GM21526 (cell line): ENCODE data around the gene C2CD3.
"Not testable (repeated sequence)": the region's sequence is repeated elsewhere in the genome, so short reads cannot be mapped to it uniquely, and the experiment has no call there.

ENCODE experiments used
- ATAC-seq: cut with Tn5 transposase; IDR thresholded peaks from one replicate; pipeline ENCODE4 v1.9.1; 2021; ENCODE audit warnings: moderate library complexity; ENCODE audit not compliant: unreplicated experiment, low FRiP score

C2CD3 gene

DNA sequence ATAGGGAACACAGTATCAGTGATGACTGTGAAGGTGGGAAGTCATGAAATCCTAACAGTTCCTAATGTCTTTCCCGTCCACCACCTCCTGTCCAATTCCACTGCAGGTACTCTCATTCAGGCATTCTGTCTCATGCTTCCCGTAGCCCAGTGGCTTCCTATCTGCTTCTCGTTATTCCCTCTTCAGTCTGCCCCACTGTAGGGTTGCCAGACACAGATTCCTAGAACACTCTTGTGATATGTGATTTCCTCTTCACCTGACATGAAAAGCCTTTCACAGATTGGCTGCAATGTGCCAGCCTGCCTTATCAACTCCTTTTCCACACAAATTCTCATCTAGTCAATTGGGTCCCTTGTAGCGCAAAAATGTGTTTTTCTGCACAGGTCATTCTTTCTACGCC, 49.0 kb downstream of the C2CD3 start:
- no peak for ATAC-seq

DNA sequence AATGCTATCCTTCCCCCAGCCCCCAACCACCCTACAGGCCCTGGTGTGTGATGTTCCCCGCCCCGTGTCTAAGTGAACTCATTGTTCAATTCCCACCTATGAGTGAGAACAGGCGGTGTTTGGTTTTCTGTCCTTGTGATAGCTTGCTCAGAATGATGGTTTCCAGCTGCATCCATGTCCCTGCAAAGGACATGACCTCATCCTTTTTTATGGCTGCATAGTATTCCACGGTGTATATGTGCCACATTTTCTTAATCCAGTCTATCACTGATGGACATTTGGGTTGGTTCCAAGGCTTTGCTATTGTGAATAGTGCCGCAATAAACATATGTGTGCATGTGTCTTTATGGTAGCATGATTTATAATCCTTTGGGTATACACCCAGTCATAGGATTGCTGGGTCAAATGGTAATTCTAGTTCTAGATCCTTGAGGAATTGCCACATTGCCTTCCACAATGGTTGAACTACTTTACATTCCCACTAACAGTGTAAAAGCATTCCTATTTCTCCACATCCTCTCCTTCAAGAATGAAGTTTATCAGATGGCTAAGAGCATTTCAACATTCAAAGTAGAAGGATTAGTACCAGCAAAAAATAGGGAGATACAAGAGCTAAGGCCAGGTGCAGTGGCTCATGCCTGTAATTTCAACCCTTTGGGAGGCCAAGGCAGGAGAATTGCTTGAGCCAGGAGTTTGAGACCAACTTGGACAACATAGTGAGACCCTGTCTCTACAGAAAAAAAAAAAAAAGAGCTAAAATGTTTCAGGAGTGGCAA, 50.4 kb downstream of the C2CD3 start:
- not testable (repeated sequence) for ATAC-seq

DNA sequence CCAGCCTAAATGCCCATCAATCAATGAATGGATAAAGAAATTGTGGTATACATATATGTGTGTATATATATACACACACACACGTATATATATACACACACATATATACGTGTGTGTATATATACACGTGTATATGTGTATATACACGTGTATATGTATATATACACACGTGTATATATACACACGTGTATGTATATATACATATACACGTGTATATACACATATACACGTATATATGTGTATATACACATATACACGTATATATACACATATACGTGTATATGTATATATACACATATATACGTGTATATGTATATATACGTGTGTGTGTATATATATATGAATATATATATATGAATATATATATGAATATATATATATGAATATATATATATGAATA, 54.1 kb downstream of the C2CD3 start:
- no peak for ATAC-seq

DNA sequence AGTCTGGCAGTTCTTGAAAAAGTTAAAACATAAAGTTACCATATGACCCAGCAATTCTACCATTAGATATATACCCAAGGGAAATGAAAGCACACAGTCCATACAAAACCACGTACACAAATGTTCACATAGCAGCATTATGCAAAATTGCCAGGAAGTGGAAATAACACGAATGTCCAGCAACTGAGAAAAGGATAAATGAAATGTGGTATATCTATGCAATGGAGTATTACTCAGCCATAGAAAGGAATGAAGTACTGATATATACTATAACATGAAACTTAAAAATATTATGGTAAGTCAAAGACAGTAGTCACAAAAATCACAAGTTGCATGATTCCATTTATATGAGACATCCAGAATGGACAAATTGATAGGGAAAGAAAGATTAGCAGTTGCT, 57.9 kb downstream of the C2CD3 start:
- ATAC-seq: no peak

DNA sequence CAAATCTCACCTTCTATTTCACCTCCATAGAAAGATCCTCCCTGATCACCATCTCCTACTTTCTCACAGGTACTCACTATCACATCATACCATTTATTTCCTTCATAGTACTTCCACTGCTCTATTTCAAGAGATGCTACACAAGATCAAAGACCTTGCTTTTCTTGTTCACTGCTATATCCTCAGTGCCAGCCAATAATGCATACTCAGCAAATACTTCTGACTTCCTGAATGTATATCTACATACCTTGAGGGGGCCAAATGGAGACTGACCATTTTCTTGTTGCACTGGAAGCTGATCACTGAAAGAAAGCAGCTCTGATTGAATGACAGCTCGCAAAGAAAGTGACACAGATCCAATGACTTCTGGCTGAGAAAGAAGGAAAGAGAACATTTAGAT, 64.7 kb downstream of the C2CD3 start:
- no peak for ATAC-seq

DNA sequence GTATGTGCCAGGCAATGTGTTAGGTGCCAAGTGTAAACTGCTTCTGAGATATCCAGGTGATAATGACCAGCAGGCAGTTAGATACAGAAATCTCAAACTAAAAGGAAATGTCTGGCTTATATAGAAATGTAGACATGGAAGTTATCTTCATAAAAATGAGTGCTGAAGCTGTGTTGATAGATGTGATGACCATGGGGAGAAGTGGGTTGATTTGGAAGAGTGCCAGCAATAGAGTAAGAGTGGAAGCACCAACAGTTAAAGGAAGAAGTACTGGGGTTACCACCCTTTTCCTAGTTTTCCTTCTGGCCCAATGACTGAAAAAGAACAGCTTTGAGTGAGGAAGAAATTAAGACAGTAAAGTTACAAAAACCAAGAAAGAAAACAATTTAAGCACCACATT, 68.5 kb downstream of the C2CD3 start:
- no peak for ATAC-seq

DNA sequence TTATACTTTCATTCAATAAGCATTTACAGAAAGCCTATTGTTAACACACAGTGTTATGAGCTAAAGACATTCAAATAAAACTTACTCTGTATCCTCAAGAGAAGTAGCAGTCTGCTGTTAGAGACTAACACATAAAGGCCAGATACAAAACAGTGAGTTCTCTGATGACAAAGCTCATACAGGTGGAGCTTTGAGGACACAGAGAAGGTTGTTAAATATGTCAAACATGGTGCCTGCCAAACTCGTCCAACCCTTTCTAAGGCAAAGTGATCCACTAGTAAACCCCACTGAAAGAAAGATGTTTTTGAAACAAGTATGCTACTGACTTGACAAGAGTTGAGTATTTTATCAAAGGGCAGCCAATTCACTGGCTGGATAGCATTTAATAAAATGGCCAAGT, 70.1 kb downstream of the C2CD3 start:
- no peak for ATAC-seq

DNA sequence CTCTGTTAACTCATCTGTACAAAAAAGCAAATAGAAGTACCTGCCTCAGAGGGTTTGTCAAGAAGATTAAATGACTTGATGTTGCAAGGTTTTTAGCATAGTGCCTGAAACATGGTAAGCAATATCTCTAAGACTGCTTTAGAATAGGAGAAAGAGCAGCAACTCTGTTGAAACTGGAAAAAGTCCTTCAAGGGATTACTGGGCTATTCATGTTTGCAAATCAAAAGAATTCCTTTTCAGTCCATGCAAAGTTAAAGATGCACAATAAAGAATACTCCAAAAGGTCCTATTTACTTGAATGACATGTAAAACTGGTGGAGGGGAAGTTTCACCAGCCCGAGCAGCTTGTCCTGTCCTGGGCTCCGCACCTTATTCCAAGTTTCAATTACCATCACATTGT, 70.6 kb downstream of the C2CD3 start:
- ATAC-seq: no peak

DNA sequence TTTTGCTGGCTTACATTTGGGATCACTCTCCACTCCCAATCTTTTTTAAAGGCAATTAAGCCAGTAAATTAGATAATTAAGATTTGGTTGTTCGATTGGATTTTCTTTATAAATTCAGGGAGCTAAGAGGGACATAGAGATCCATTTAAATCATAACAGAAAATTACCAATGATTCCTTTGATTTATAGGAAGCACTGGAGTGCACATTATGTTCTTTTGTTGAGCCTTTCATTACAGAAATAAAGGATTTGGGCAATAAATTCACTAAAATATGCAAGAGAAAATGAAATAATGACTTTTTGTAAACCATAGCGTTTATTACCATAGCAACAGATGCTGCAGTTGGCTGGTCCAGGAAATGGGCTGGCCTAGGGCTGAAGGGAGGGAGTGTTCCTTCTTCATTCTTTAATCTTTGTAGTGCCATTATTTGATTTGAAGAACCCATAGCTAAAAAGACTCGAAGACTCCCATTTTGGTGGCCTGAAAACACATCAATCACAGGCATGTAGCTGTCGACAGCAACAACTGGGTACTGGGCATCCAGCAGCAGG, 73.0 kb downstream of the C2CD3 start:
- no peak for ATAC-seq

DNA sequence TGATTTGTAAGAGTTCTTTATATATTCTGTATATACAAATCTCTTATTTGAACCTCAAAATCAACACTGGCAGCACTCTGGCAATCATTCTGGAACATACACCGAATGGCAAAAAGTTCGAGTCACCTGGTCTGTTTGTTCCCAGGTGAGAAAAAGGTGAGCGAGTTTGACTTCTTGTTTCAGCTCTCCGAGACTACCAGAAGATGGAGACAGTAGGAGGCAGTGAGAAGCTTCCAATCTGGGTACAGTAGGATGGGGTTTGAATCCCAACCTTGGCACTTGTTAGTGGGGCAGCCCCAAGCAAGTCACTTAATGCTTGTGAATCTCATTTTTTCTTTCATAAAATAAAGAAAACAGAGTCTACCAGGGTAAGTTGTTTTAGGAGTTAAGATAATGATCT, 76.4 kb downstream of the C2CD3 start:
- ATAC-seq: no peak

DNA sequence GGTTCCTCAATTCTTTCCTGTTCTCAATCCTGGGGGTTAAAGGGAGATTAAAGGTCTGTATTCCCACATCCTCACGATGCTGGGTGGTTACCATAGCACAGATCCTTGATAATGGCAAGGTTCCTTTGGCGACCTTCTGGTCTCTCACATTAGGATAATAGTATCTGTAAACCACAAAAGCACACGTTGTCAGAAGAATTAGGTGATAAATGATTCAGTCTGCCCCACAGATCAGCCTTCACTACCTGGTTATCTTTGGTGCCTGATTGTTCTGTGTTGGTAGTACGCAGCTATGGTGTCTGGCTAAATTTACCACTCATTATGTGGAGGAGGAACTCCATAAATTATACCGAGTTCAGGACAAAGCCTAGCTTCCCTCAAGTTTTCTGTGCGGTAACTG, 78.4 kb downstream of the C2CD3 start:
- ATAC-seq: no peak

DNA sequence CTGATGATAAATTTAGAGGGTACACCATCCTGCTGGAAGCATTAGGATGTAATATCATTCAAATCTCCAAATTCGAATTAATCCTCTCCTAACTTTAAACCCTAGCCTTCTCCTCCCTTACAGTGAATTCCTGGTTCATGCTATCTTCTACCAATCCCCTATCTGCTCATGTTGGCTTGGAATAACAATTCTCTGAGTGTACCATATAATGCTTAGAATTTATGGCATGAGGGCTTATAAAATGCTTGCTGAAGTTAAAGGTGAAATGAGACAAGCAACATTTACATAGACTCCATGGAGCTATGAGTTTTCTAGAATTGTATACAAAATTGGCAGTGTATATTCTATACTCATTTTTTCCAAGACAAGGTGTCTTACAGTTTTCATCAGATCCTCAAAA, 79.3 kb downstream of the C2CD3 start:
- no peak for ATAC-seq

DNA sequence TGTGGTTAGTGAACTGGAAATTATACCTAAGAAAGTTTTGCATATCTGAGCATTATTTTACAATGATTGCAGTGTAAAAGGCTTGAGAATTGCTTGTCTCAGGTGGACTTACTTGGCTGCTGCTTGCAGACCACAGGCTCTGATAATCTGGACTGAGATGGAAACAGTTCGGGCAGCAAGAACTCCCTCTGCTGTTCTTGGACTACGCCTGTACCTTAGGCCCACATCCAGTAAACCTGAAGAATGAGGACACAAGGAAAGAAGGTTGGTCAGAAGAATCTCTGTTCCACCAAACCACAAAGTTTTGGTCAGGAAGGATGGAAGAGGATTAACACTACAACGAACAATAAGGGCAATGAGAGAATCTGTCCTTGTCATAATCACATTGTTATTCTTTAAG, 80.1 kb downstream of the C2CD3 start:
- no peak for ATAC-seq

DNA sequence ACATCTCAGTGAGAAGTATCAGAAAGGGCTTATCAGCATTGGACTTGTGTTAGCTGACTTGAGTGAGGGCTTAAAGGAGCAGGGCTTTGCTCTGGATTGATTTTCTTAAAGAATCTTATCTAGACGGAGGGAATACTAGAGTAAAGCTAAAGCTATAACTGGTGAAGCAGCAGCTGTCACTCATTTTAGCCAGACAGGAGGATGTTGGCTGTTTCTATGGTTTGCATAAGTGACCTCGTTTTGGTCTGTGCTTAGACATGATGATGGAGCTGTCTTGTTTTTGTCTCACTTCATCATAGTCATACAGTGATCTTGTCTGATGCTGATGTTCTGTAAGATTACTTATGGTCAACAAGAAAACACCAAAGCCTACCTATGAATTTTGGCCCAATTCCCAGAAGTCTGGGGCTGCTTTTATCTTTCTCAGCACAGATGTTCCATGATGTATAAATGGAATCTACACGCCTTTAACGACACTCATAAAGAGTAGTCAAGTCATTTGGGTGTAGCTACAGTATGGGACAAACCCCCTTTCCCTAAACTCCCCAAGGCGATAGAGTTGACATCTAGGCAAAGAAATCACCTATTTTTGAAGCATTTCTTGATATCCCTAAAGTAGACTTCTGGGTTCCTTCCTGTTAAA, 84.4 kb downstream of the C2CD3 start:
- ATAC-seq: no peak

DNA sequence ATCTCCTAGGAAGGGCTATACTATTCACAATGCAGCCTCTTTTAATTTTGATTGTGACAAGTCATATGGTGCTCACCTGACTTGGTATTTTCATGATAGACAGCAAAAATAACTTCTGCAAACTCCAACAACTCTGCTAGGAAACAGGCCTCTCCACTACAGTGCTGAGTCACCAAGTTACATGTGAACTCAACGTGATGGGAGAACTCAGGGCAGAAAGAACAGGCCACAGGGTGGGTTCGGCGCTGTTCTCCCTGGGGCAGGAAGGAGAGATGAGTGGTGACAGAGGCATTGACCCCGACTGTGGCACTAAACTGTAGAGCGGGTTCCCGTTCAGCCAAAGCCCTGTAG, 85.3 kb downstream of the C2CD3 start:
- ATAC-seq: no peak

DNA sequence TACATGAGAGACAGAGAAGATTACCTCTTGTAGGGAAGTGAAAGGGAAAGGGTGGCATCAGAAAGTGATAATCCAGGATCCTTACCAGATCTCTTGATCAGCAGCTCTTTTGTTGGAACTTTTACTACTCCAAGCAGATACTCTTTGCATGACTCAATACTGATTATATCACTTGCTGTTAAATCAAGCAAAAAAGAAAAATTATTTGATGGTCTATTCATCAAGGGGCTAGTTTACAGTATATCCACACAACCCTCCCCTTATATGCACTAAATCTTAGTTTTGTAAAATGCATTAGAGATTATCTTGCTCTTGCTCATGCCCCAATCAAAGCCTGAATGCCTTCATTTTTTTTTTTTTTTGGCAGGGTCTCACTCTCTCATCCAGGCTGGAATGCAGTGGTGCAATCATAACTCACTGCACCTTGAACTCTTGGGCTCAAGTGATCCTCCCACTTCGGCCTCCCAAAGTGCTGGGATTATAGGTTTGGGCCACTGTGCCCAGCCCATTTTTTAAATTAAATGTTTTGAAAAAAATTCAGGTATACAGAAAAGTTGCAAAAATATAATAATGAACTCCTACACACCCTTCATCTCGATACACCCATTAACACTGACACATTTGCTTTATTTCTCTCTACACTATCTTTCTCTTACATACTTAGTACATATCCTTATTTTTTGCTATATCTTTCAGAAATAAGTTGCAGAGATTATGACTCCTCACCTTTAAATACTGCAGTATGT, 85.8 kb downstream of the C2CD3 start:
- ATAC-seq: no peak

DNA sequence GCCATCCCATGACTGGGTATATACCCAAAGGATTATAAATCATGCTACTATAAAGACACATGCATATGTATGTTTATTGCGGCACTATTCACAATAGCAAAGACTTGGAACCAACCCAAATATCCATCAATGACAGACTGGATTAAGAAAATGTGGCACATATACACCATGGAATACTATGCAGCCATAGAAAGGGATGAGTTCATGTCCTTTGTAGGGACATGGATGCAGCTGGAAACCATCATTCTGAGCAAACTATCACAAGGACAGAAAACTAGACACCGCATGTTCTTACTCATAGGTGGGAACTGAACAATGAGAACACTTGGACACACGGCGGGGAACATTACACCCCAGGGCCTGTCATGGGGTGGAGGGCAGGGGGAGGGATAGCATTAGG, 86.9 kb downstream of the C2CD3 start:
- not testable (repeated sequence) for ATAC-seq

DNA sequence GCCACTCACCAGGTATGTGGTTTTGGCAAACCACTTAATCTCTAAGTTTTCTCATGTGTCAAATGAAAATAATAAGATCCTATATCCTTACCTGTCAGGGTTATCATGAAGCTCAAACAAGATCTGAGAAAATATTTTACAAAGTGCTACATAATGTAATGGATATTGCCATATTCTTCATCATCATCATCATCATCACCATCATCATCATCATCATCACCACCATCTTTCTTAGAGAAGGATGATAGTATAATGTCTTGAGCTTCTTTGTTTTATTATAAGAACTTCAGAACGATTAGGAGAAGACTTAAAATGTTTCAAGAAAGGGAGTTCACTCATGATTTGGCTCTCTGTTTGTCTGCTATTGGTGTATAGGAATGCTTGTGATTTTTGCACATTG, 89.4 kb downstream of the C2CD3 start:
- ATAC-seq: no peak

DNA sequence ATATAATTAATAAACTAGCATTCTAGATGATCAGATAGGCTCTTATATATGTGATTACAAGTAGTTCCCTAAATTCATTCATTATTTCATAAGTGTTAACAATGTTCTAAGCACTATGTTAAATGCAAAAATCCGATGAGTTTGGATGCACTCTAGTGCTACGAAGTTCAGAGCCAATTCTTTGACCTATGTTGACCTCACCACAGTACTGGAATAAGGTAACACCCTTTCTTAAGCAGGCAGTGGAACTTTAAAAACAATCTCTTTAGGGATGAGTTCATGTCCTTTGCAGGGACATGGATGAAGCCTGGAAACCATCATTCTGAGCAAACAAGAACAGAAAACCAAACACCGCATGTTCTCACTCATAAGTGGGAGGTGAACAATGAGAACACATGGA, 93.6 kb downstream of the C2CD3 start:
- no peak for ATAC-seq

DNA sequence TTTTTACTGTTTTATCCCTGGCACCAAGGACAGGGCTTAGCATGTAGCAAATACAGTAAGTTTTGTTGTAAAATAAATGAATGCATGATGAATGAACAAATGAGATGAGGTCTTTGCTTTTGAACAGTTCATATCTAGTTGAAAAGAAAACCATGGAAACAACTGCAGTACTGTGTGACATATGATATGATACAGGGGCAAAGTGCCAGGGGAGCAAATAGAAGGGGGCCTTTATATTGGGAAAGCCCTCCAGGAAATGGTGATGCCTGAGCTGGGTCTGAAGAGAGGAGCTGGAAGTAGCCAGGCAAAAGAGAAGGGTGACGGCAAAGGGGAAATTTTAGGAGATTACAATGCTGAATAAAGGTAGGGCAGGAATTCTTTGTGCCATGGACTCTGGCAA, 98.1 kb downstream of the C2CD3 start:
- no peak for ATAC-seq

DNA sequence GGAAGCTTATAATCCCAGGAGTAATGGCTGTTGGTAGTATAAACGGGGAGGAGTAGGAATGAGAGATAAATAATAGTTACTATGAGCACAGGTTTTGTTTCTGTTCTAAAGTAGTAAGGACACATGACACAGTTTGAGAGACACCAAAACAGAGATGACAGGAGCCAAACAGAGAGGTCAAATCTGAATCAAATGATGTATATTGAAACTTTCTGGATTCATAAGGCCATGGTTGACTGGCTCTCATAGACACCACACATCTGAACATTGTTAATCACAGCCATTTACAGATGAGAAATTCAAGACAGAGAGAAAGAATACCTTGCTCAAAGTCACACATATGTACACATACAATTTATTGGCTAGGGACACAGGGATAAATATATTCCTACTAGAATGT, 98.5 kb downstream of the C2CD3 start:
- no peak for ATAC-seq
